Body of pancreas (tissue), 4 donors: ENCODE results near the gene JOSD1. TPM values are rescaled to one million over a fixed set of nuclear protein-coding genes. Genes with fewer than 3 reads are reported as not detected.

Source experiments
- ATAC-seq: fragments of 150-250 bp; one replicate; pipeline ENCODE4 v1.9.1; 2016
- DNase-seq, 4 donors: peaks; one replicate each; pipeline ENCODE4 v3.0.0-alpha.2; 2019
- H3K27ac ChIP-seq, 4 donors: fragments of 200-600 bp; sonication (generic); 1 replicate in 3 of 4; 2 replicates in 1 of 4; pipeline versions ENCODE4 v1.5.1 to v1.6.1; 2016 to 2019; ENCODE audit warnings: mild to moderate bottlenecking in 1 of 4, mixed read lengths in 1 of 4, moderate library complexity in 1 of 4
- H3K27me3 ChIP-seq, 2 donors: fragments of 200-600 bp; sonication (generic); one replicate each; pipeline ENCODE4 v1.6.0; 2016; ENCODE audit warnings: mild to moderate bottlenecking in 1 of 2
- H3K36me3 ChIP-seq, 2 donors: fragments of 200-600 bp; sonication (generic); replicated peaks in 1 of 2; 2 replicates each; pipeline ENCODE4 v1.5.1; 2016; ENCODE audit warnings: low read depth in 2 of 2; ENCODE audit not compliant: insufficient read depth in 1 of 2
- H3K4me1 ChIP-seq: fragments of 200-600 bp; sonication (generic); one replicate; pipeline ENCODE4 v1.6.0; 2016
- H3K4me3 ChIP-seq, 2 donors: fragments of 200-600 bp; sonication (generic); 1 replicate in 1 of 2; 2 replicates in 1 of 2; pipeline ENCODE4 v1.5.1; 2016 to 2019
- H3K9me3 ChIP-seq, 3 donors: fragments of 200-600 bp; sonication (generic); 1 replicate in 2 of 3; 2 replicates in 1 of 3; pipeline ENCODE4 v1.5.1; 2016
- CTCF ChIP-seq, 7 experiments: fragments of 450-650 bp in 4 of 7; fragments of 200-600 bp in 3 of 7; sonication (generic) in 3 of 7; IDR thresholded peaks; one replicate each; pipeline ENCODE4 v1.5.1; 2016 to 2019; ENCODE audit warnings: antibody characterized with exemption in 7 of 7
- POLR2A ChIP-seq, 3 donors: fragments of 450-650 bp; IDR thresholded peaks; one replicate each; pipeline ENCODE4 v1.6.1; 2016; ENCODE audit warnings: antibody characterized with exemption in 3 of 3, mild to moderate bottlenecking in 2 of 3
- WGBS, 2 donors: methylation state at CpG; one replicate each; pipeline ENCODE4 v1.1.5; 2017; 5-methylcytosine and 5-hydroxymethylcytosine counted together
- intact Hi-C: fragments of 100-400 bp; cut with DNase I; formaldehyde crosslinking; loops from one replicate; pipeline ENCODE4 v1.15.1; 2023
- total RNA-seq, 2 donors: library from RNA; depleted of rRNA; stranded (reverse); fragments of >200 nt; gene quantifications; one replicate each; pipeline ENCODE4 v1.1.0, GENCODE V29; 2016

Gene JOSD1
- total RNA-seq, 2 donors from 2014 or later = 20.4 to 50.3 TPM

GRCh38 chr22:38736257-38736570 lies 35.5 kb upstream of the JOSD1 start:
- H3K9me3 ChIP-seq = no peaks in the 10 kb centered on the region
- H3K4me1 ChIP-seq = peaks cover 49% of the 10 kb centered on the region
- WGBS, 2 donors = 86 to 92% methylated on average over 7 of the region's 7 CpGs
- peaks cover 32 to 46% of the 10 kb centered on the region in 2 donors for H3K36me3 ChIP-seq
- no peak overlapping the region for H3K4me3 ChIP-seq
- intact Hi-C loops = no loop called here
- ATAC-seq (no peak), DNase-seq (no peak)
- TF ChIP-seq CTCF (IDR thresholded peaks at IDR 0.05) (no peak), POLR2A (IDR thresholded peaks at IDR 0.05) (no peak)
- H3K27ac ChIP-seq = peak overlapping the region in 1 of 4 donors; percentile 85
- H3K27me3 ChIP-seq = no peaks in the 10 kb centered on the region

DNA sequence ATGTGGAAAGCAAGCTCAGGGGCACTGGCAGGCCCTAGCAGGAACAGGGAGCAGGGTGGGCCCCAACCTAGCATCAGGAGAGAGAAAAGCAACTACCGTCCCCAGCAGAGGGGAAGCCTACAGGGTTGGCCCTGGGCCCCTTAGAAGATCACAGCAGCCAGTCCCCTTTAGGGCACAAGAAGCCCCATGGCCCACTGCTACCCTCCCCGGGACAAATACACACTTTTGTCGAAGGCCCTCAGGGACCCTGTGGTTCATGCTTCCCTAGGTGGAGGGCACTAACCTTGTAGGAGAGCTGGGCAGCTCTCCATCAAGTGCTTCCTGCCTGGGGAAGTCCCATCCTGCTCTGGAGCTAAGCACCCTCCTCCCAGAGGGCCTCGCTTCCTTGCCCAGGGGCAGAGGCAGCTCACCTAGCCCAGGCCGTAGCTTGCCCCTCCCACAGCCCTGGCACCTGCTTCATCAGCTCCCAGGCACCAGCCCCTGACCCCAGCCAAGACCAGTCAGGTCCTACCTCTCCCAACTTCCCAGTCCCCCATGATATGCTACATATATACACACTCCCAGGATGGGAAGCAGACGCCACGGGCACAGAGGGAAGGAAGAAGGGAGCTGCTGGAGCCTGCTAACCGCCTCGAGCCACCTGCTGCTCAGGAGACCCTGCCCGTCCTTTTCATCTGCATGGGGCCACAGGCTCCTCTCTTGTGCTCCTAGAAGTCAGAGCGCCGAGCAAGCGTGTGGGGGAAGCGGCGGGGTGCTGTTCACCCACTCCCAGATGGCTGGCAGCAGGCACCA lies 34.9 kb upstream of the JOSD1 start:
- 80 to 90% methylated on average over 12 to 15 of the region's 15 CpGs for whole genome bisulfite sequencing, 2 donors
- no peaks in the 10 kb centered on the region for H3K9me3 ChIP-seq
- H3K27me3 ChIP-seq = no peaks in the 10 kb centered on the region
- peak overlapping the region; percentile 85 to 94 (median 90) for H3K27ac ChIP-seq
- no peak overlapping the region for H3K4me3 ChIP-seq
- H3K4me1 ChIP-seq = peaks cover 53% of the 10 kb centered on the region
- peak in 1 of 4 donors; percentile 45 for DNase-seq
- no peak for ATAC-seq
- TF ChIP-seq POLR2A (IDR thresholded peaks at IDR 0.05) (no peak), CTCF (IDR thresholded peaks at IDR 0.05) (no peak)
- H3K36me3 ChIP-seq = peaks cover 28 to 40% of the 10 kb centered on the region in 2 donors
- intact Hi-C loops = no loop called here

GRCh38 chr22:38735126-38735464 lies 34.4 kb upstream of the JOSD1 start:
- Histone ChIP-seq H3K27ac (peak overlapping the region; percentile 85 to 94 (median 90)), H3K4me3 (no peak overlapping the region), H3K9me3 (no peaks in the 10 kb centered on the region), H3K4me1 (peaks cover 53% of the 10 kb centered on the region), H3K36me3 (peaks cover 23 to 40% of the 10 kb centered on the region in 2 donors), H3K27me3 (no peaks in the 10 kb centered on the region)
- ATAC-seq (no peak), DNase-seq (no peak)
- TF ChIP-seq CTCF (IDR thresholded peaks at IDR 0.05) (no peak), POLR2A (IDR thresholded peaks at IDR 0.05) (no peak)
- intact Hi-C loops = no loop called here
- 76 to 100% methylated on average over 2 to 3 of the region's 7 CpGs for WGBS, 2 donors

GRCh38 chr22:38734421-38735100 lies 33.8 kb upstream of the JOSD1 start:
- peaks cover 17 to 40% of the 10 kb centered on the region in 2 donors for H3K36me3 ChIP-seq
- no peaks in the 10 kb centered on the region for H3K9me3 ChIP-seq
- ATAC-seq (no peak), DNase-seq (no peak)
- intact Hi-C loops = no loop called here
- H3K27me3 ChIP-seq = no peaks in the 10 kb centered on the region
- peak overlapping the region; percentile 85 to 94 (median 90) for H3K27ac ChIP-seq
- H3K4me3 ChIP-seq = no peak overlapping the region
- 84 to 90% methylated on average over 12 to 13 of the region's 13 CpGs for WGBS, 2 donors
- TF ChIP-seq POLR2A (IDR thresholded peaks at IDR 0.05) (no peak), CTCF (IDR thresholded peaks at IDR 0.05) (no peak)
- H3K4me1 ChIP-seq = peaks cover 53% of the 10 kb centered on the region
